ENCODE data around the gene FAP. TPM values are rescaled to one million over a fixed set of nuclear protein-coding genes. Genes with fewer than 3 reads are reported as not detected.

Gene FAP
- total and polyA plus RNA-seq, 3 donors from 2014 or later: 1.2 to 5.6 (median 2.6) TPM

DNA sequence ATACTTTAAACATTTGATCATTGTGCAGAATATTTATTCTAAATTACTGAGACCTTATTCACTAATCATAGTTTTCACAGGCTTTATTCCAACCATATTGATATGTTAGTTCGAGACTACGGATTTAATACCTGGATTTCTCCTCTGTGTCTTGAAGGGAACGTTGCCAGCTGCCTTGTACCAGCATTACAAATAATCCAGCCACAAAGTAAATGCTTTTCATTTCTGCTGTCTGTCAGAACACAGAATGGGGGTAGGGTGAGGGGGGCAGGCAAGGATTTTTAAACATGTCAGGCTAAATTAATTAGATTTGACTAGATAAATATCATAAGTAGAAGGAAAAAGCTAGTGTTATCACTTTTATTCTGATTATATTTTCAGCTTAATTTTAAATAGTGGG lies 94.3 kb downstream of the FAP start:
- H3K27me3 ChIP-seq: no peaks in the 10 kb centered on the region
- H3K27ac ChIP-seq: no peak overlapping the region
- no peaks in the 10 kb centered on the region for H3K9me3 ChIP-seq
- 80 to 84% methylated on average over 3 of the region's 3 CpGs for WGBS, 2 donors
- DNase-seq: no peak
- no peak overlapping the region for H3K4me3 ChIP-seq
- no peak for TF ChIP-seq POLR2A (IDR thresholded peaks at IDR 0.05)
- TF ChIP-seq, protein P1, sequence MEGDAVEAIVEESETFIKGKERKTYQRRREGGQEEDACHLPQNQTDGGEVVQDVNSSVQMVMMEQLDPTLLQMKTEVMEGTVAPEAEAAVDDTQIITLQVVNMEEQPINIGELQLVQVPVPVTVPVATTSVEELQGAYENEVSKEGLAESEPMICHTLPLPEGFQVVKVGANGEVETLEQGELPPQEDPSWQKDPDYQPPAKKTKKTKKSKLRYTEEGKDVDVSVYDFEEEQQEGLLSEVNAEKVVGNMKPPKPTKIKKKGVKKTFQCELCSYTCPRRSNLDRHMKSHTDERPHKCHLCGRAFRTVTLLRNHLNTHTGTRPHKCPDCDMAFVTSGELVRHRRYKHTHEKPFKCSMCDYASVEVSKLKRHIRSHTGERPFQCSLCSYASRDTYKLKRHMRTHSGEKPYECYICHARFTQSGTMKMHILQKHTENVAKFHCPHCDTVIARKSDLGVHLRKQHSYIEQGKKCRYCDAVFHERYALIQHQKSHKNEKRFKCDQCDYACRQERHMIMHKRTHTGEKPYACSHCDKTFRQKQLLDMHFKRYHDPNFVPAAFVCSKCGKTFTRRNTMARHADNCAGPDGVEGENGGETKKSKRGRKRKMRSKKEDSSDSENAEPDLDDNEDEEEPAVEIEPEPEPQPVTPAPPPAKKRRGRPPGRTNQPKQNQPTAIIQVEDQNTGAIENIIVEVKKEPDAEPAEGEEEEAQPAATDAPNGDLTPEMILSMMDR (IDR thresholded peaks at IDR 0.05): no peak
- intact Hi-C loops (cut with DNase I; ENCODE audit: low total_unique reads): no loop called here
- H3K4me1 ChIP-seq: no peaks in the 10 kb centered on the region
- H3K36me3 ChIP-seq (ENCODE audit: low read depth, missing control alignments): no peaks in the 10 kb centered on the region

DNA sequence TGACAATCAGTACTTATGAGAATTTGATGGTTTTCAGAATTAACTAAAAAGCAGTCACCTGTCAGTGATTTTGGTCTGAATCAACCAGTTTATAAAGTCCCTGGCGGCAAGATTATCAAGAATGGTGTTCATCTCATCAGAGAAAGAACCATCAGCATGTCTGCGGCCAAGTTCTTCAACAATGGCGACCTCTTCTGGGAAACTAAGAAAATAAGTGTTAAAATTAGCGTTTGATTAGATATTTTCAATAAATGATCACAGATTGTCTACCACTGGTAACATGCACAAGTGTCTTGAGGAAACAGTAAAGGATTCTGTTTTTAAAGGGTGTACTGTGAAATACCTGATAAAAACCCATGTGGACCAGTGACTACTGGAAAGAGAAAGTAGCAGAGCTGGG lies 99.3 kb downstream of the FAP start:
- H3K4me3 ChIP-seq: no peak overlapping the region
- intact Hi-C loops (cut with DNase I; ENCODE audit: low total_unique reads): no loop called here
- H3K9me3 ChIP-seq: no peaks in the 10 kb centered on the region
- no peaks in the 10 kb centered on the region for H3K36me3 ChIP-seq (ENCODE audit: low read depth, missing control alignments)
- no peak for DNase-seq
- no peak overlapping the region for H3K27ac ChIP-seq
- WGBS, 2 donors: 87 to 92% methylated on average over 4 of the region's 4 CpGs
- no peak for TF ChIP-seq POLR2A (IDR thresholded peaks at IDR 0.05)
- TF ChIP-seq, protein P1 (IDR thresholded peaks at IDR 0.05): no peak
- H3K27me3 ChIP-seq: no peaks in the 10 kb centered on the region
- no peaks in the 10 kb centered on the region for H3K4me1 ChIP-seq

DNA sequence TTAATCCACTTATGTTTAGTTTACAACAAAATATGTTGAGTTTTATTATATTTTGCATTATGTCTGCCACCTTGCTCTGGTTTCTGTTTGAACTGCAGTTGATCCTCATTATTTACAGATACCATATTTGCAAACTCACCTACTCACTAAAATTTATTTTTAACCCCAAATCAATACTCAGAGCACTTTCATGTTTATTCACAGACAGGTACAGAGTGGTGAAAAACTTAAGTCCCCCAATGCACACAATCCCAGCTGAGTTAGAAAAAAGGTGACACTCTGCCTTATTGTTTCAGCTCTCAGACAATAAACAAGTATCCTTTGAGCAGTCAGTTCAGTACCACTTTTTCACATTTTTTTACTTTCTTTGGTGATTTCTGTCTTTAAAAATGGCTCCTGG lies 104.9 kb downstream of the FAP start:
- no peak for DNase-seq
- no peak overlapping the region for H3K27ac ChIP-seq
- no peak overlapping the region for H3K4me3 ChIP-seq
- H3K9me3 ChIP-seq: no peaks in the 10 kb centered on the region
- intact Hi-C loops (cut with DNase I; ENCODE audit: low total_unique reads): no loop called here
- H3K4me1 ChIP-seq: no peaks in the 10 kb centered on the region
- TF ChIP-seq, protein P1 (IDR thresholded peaks at IDR 0.05): no peak
- TF ChIP-seq POLR2A (IDR thresholded peaks at IDR 0.05): no peak
- H3K36me3 ChIP-seq (ENCODE audit: low read depth, missing control alignments): no peaks in the 10 kb centered on the region
- H3K27me3 ChIP-seq: no peaks in the 10 kb centered on the region

DNA sequence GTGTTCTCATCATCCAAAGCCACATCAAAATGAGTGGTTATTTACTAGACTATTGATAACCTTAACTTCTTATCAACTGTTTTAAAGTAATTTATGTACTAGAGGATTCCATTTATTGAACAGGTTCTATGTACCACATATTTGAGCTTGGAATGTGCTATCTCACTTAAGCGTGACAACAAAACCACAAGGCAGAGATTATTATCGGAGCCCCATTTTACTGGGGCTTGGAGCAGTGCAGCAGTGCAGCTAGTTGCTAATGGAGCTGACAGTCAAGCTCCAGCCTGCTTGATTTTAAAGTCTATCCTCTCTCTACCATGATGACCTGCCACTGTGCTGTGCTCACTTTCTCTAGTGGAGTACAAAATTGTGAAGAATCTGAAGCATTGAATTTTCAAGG lies 115.8 kb downstream of the FAP start:
- DNase-seq: no peak
- TF ChIP-seq, protein P1 (IDR thresholded peaks at IDR 0.05): no peak
- TF ChIP-seq POLR2A (IDR thresholded peaks at IDR 0.05): no peak
- intact Hi-C loops (cut with DNase I; ENCODE audit: low total_unique reads): loop anchor here (5.0 kb wide), 1 partner anchor 120 kb away; no protein-coding TSS in a partner anchor
- Histone ChIP-seq H3K27me3 (no peaks in the 10 kb centered on the region), H3K4me3 (no peak overlapping the region), H3K27ac (no peak overlapping the region), H3K4me1 (no peaks in the 10 kb centered on the region), H3K36me3 (ENCODE audit: low read depth, missing control alignments) (no peaks in the 10 kb centered on the region), H3K9me3 (no peaks in the 10 kb centered on the region)
- WGBS, 2 donors: 83 to 96% methylated on average over 2 of the region's 2 CpGs

DNA sequence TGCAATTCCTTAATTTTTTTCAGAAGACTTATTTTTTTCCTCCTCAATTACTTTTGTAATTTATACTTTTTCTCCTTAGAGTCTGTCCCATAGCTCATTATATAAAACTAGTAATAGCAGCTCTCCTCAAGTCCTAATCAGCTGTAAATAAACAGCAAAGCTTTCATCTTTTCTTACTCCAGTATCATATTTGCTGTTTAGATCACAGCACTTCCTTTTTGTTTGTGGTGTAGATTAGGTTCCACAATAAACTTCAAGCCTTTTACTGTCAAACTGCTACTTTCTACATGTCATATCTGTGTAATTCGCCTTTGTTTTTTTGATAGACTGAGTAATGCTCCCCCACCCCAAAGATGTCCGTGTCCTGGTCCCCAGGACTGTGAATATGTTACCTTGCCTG lies 116.7 kb downstream of the FAP start:
- WGBS, 2 donors: 54 to 83% methylated on average over 2 of the region's 2 CpGs
- Histone ChIP-seq H3K27ac (no peak overlapping the region), H3K36me3 (ENCODE audit: low read depth, missing control alignments) (no peaks in the 10 kb centered on the region), H3K4me3 (no peak overlapping the region), H3K4me1 (no peaks in the 10 kb centered on the region), H3K27me3 (no peaks in the 10 kb centered on the region), H3K9me3 (no peaks in the 10 kb centered on the region)
- TF ChIP-seq, protein P1 (IDR thresholded peaks at IDR 0.05): no peak
- no peak for TF ChIP-seq POLR2A (IDR thresholded peaks at IDR 0.05)
- DNase-seq: no peak
- intact Hi-C loops (cut with DNase I; ENCODE audit: low total_unique reads): loop anchor here (5.0 kb wide), 1 partner anchor 119 kb away; no protein-coding TSS in a partner anchor

Measured in testis (tissue), 3 donors.